ENCODE data around the gene PRDM2.
A peak's percentile ranks its signal among the peaks of the same experiment; 100 is the strongest.
"Not testable (repeated sequence)": the region's sequence is repeated elsewhere in the genome, so short reads cannot be mapped to it uniquely, and the experiment has no call there.

The PRDM2 gene

GRCh38 chr1:13701271-13701640 is 1.3 kb downstream of the PRDM2 start:
- DNase-seq, result no peak

DNA sequence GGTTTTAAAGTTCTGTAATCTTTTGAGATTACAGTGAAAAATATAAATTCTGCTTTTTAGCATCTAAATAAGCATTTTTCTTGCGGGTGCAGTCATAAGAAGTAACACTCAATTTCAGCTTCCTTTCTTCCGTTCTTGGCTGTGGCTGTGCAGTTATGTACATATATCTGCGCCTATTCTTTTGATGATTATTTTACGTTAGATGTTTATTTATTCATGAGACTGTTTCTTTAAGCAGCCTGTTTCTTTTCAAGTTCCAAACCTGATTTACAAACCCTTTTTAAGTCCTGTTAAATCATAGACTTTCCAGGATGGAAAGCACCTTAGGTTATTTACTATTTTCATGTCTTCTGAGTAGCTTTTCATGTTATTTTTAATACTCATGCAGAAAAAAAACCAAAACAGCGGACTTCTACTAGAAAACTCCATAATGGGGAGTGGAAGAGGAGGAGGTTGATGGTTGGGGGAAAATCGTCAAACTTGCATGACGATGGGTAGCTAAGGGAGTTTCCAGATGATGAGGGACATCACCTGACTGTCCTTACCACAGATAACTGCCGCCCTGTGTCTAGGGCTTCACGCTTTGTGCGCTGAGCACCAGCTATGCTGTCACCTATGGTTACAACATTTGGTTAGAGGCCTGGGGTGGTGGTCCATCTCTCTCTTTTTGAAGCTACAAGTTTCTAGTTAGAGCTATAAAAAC is 2.6 kb downstream of the PRDM2 start:
- peak; percentile 34 for DNase-seq

DNA sequence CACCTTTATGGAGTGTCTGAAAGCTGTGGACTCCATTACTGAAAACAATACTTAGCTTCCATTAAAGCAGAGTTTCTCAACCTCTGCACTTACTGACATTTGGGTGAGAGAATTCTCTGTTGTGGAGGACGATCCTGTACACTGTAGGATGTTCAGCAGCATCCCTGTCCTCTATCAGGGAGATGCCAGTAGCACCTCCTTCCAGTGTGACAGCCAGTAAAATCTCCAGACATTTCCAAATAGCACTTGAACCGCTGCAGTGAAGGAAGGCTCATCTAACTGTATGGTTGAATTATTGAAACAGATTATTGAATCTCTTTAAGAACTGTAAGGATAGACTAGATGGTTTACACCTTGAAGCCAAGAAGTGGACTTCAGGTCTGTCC is 3.1 kb downstream of the PRDM2 start:
- DNase-seq, result no peak

GRCh38 chr1:13703558-13704490 is 3.8 kb downstream of the PRDM2 start:
- no peak for DNase-seq

DNA sequence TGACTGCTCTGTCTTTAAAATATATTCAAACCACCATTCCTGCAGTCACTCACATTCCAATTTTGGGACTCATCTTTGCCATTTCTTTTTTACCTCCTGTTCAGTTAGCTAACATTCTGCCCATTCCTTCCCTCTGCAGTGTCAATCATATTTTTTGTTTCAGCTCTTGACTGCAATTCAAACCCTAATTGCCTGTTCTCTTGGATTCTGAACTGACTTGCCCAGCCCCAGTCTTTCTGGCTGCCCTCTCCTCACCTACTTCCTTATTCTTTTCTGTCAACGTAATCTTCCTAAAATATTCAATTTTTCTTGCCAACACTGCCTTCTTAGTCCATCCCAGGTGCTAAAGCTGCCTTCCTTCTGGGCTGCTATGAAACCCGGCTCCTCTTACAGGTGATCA is 6.1 kb downstream of the PRDM2 start:
- no peak for DNase-seq

- no peak for DNase-seq
These were observed 7.2 kb downstream of the PRDM2 start for GRCh38 chr1:13707164-13707563.

- DNase-seq, result no peak
These were observed 8.5 kb downstream of the PRDM2 start for GRCh38 chr1:13708380-13708982.

- no peak for DNase-seq
These were observed 10.1 kb downstream of the PRDM2 start for GRCh38 chr1:13710086-13710485.

- no peak for DNase-seq
These were observed 14.9 kb downstream of the PRDM2 start for GRCh38 chr1:13714851-13715250.

GRCh38 chr1:13715616-13716287 is 15.8 kb downstream of the PRDM2 start:
- not testable (repeated sequence) for DNase-seq

- no peak for DNase-seq
These were observed 22.9 kb downstream of the PRDM2 start for GRCh38 chr1:13722808-13723360.

DNA sequence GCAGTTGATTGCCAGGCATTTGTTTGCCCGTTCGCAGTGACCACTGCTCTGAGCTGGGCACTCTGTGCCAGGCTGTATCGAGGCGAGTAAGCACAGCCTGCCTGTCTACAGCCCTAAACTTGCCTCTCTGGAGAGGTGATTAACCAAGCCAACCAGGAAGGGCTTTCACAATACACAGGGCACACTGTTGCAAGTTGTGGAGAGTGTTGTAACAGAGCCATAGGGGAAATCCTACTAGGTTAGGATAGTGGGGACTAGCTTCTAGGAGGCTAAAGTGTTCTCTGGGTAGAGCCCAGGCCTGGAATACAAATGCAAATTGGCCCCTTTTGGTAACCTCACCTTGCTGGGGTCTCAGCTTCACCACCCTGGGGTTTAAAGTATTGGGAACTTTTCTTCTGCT is 23.8 kb downstream of the PRDM2 start:
- no peak for DNase-seq

DNA sequence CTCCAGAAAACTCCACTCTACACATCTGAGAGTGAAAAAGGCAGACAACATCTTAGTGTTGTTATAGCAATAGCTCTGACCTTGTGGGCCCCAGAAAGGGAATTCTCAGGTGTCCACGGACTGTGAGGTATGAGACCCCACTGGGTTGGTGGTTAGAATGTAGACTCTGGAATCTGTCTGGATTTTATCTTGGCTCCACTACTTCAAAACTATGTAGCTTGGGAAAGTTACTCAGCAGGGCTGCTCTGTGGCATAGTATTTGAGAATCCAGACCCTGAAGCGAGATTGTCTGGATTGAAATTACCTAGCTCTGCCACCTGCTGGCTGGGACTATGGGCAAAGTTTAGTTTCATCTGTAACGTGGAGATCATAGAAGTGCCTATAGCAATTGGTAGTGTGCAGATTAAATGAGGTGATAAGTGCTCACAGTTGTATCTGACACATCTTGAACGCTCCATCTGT is 25.8 kb downstream of the PRDM2 start:
- DNase-seq, result peak; percentile 44

DNA sequence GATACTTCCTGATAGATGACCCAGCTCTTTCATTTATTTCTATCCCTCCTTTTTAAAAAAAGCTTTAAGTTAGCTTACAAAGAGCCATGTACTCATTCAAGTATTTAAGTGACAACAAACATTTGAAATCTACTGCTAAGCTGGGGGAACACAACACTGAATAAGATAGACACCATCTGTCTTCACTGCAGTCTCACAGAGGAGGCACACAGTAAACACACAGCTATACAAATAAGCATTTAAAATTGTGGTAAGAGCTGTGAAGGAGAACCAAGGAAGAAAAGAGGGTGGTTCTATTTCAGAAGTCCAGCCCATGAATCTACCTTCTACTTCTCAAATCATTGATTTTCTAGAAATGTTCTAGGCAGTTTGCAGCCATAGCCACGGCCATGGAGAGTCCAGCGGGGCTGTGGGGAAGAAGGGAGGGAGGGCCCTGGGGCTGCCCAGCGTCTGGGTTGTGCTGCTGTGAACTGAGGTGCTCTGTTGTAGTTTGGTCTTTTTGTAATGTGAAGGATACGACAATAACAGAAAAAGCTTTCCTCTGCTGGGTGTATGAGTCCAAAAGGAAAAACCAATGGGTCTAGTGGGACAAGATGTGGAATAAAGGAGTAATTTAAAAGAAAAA is 28.2 kb downstream of the PRDM2 start:
- no peak for DNase-seq

GRCh38 chr1:13730291-13730690 is 30.3 kb downstream of the PRDM2 start:
- no peak for DNase-seq

- DNase-seq, result peak; percentile 74
These were observed 30.9 kb downstream of the PRDM2 start for GRCh38 chr1:13730751-13731482.

DNA sequence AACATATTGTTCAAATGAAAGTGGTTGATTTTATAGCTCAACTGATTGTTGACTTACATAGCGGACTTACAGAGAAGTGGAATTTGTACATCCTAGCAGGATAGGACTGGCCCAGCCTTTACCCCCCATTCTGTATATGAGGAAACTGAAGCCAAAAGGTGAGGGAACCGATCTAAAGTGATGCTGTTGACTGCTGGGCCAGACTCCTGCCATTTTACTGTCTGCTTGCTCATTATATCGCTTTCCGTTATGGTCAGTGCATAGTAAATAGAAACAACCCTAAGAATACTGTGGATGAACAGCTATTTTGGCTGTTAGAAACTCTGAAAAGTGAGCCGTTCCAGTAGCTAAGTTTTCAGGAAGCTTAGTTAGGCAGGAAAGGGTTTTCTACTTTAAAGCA is 31.9 kb downstream of the PRDM2 start:
- DNase-seq, result no peak

DNA sequence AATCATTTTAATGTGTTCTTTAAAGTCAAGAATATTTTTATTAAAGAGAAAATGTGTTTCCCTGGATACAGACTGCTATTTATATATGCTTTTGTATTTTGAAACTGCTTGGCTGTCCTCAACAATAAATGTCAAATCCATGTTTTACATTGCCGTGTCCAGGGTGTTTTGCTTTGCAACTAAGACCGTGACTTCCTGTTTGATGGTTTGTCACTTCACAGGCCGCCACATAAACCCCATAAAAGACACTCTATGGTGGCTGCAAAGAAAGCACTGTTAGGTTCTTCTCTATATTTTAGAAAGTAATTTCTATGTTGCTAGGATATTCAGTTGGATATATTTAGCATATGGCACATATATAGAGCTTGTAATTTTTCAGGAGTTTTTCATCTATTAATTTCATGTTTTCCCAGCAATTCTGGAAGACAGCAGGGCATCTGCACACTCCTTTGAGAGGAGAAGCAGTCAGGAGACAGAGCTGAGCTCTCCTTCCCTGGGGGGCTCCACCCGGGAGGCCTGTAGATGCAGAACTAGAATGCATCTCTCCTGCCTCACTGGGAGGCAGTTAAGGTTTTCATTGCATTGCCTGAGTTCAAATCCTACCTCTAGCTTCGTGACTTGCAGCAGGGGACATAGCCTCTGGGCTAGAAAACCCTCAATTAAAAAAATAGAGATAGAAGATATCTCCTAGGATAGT is 33.1 kb downstream of the PRDM2 start:
- DNase-seq, result no peak

DNA sequence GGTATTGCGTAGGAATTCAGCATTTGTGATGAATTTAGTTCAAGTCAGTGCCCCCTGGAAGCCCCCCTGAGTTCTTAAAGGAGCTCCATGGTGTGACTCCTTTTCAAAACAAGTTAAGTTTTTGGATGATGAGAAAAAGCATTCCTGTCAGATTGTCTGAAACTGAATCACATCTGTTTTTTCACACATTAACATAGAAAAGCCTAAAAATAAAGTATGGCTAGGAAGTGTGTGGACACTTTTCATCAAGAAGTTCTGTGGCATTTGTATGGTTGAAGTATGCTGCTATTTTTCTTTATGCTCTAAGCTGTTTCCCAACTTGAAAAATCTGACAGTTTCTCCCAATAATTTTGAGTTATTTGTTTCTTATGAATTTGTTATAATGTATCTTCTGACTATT is 33.7 kb downstream of the PRDM2 start:
- no peak for DNase-seq

DNA sequence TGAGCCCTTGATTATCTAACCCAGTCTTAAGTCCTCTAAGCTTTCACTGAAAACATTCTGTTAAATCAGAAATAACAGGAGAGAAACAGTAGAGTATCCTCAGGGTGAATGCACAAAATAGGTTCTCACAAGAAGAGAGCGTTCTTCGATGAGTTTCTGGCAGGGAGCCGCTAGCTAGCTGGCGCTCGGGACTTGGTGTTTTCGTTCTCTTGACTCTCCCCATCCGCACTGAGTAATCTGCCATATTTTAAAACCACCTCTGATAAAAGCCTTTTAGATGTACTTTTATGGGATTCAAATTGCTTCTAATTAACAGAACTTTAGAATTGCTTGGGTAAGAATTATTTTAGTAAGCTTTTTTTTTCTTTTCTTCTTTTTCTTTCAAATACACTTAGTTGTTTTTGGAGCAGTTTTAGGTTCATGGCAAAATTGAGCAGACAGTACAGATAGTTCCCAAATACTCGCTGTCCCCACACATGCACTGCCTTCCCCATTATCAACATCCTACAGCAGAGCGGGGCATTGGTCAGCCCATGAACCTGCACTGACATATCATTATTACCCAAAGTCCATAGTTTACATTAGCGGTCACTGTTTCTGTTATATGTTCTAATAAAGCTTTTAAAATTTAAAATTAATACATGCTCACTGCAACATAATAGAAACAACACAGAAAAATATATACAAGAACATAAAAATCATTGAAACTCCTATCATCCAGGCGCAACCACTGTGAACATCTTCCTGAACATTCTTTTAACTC is 35.4 kb downstream of the PRDM2 start:
- no peak for DNase-seq
